GM18873 (cell line): ENCODE measurements around the gene KIRREL3.

Experiments used
- ATAC-seq: cut with Tn5 transposase; IDR thresholded peaks from one replicate; pipeline ENCODE4 v1.9.1; 2021; ENCODE audit warnings: mild to moderate bottlenecking, moderate library complexity, moderate number of reproducible peaks; ENCODE audit not compliant: unreplicated experiment, low FRiP score

KIRREL3 gene

GRCh38 chr11:126483621-126484195, 516.9 kb downstream of the KIRREL3 start:
- no peak for ATAC-seq

- no peak for ATAC-seq
These were observed 517.9 kb downstream of the KIRREL3 start for GRCh38 chr11:126482586-126483108.

GRCh38 chr11:126481303-126481680, 519.3 kb downstream of the KIRREL3 start:
- ATAC-seq, result no peak

GRCh38 chr11:126480410-126481302, 519.9 kb downstream of the KIRREL3 start:
- peak; percentile 56 for ATAC-seq

- ATAC-seq, result no peak
These were observed 520.6 kb downstream of the KIRREL3 start for GRCh38 chr11:126480015-126480409.

GRCh38 chr11:126479178-126479930, 521.2 kb downstream of the KIRREL3 start:
- no peak for ATAC-seq

GRCh38 chr11:126478466-126478865, 522.1 kb downstream of the KIRREL3 start:
- no peak for ATAC-seq

GRCh38 chr11:126477535-126478305, 522.9 kb downstream of the KIRREL3 start:
- ATAC-seq, result no peak

- ATAC-seq, result no peak
These were observed 523.6 kb downstream of the KIRREL3 start for GRCh38 chr11:126476977-126477376.

- no peak for ATAC-seq
These were observed 524.2 kb downstream of the KIRREL3 start for GRCh38 chr11:126476266-126476924.

- ATAC-seq, result no peak
These were observed 525.3 kb downstream of the KIRREL3 start for GRCh38 chr11:126475014-126475991.

GRCh38 chr11:126474220-126474619, 526.4 kb downstream of the KIRREL3 start:
- ATAC-seq, result no peak

GRCh38 chr11:126473269-126473668, 527.3 kb downstream of the KIRREL3 start:
- no peak for ATAC-seq

- no peak for ATAC-seq
These were observed 531.3 kb downstream of the KIRREL3 start for GRCh38 chr11:126469311-126469710.

- ATAC-seq, result no peak
These were observed 532.5 kb downstream of the KIRREL3 start for GRCh38 chr11:126468102-126468521.

GRCh38 chr11:126467471-126467870, 533.1 kb downstream of the KIRREL3 start:
- no peak for ATAC-seq

GRCh38 chr11:126467046-126467370, 533.6 kb downstream of the KIRREL3 start:
- no peak for ATAC-seq

GRCh38 chr11:126466236-126467045, 534.1 kb downstream of the KIRREL3 start:
- ATAC-seq, result no peak
